Stimulated activated CD4-positive, alpha-beta T cell treated with anti-CD3 and anti-CD28 coated beads, Interleukin-4, amount 100 ng/mL, for 1 hour (primary cell): ENCODE measurements around the gene SIRT2.
"Not testable (repeated sequence)": the region's sequence is repeated elsewhere in the genome, so short reads cannot be mapped to it uniquely, and the experiment has no call there.

Experiments
- DNase-seq: peaks from one replicate; pipeline ENCODE4 v3.0.0-alpha.2; 2020

SIRT2 gene

GRCh38 chr19:38862321-38863059, 36.9 kb downstream of the SIRT2 start:
- no peak for DNase-seq

GRCh38 chr19:38861368-38861767, 38.0 kb downstream of the SIRT2 start:
- DNase-seq = no peak

- DNase-seq = not testable (repeated sequence)
Observed at GRCh38 chr19:38859631-38860204, 39.7 kb downstream of the SIRT2 start.

GRCh38 chr19:38856813-38857212, 42.6 kb downstream of the SIRT2 start:
- DNase-seq = no peak

GRCh38 chr19:38855751-38856150, 43.7 kb downstream of the SIRT2 start:
- DNase-seq = not testable (repeated sequence)

GRCh38 chr19:38854961-38855360, 44.5 kb downstream of the SIRT2 start:
- DNase-seq = not testable (repeated sequence)

- DNase-seq = no peak
Observed at GRCh38 chr19:38853214-38853613, 46.2 kb downstream of the SIRT2 start.

- DNase-seq = peak; percentile 57
Observed at GRCh38 chr19:38852231-38853044, 47.0 kb downstream of the SIRT2 start.

GRCh38 chr19:38851622-38852230, 47.7 kb downstream of the SIRT2 start:
- DNase-seq = peak; percentile 90

- DNase-seq = peak; percentile 49
Observed at GRCh38 chr19:38850976-38851621, 48.3 kb downstream of the SIRT2 start.

GRCh38 chr19:38850436-38850975, 48.9 kb downstream of the SIRT2 start:
- DNase-seq = peak; percentile 97

GRCh38 chr19:38849860-38850435, 49.5 kb downstream of the SIRT2 start, which contains the start of gene HNRNPL:
Gene HNRNPL, minus strand, starts transcription at chr19:38849986. Its CDS starts 20 bp downstream, at chr19:38849966.
- peak; percentile 98 for DNase-seq

GRCh38 chr19:38849147-38849859, 50.1 kb downstream of the SIRT2 start:
- peak; percentile 100 for DNase-seq

GRCh38 chr19:38848299-38849146, 50.9 kb downstream of the SIRT2 start:
- DNase-seq = no peak

- no peak for DNase-seq
Observed at GRCh38 chr19:38846097-38846496, 53.3 kb downstream of the SIRT2 start.

GRCh38 chr19:38845374-38846024, 53.9 kb downstream of the SIRT2 start:
- DNase-seq = no peak

- DNase-seq = no peak
Observed at GRCh38 chr19:38844093-38844686, 55.2 kb downstream of the SIRT2 start.

GRCh38 chr19:38843175-38843758, 56.2 kb downstream of the SIRT2 start:
- no peak for DNase-seq
